Measurements from ENCODE around the gene TTC3. TPM values are rescaled to one million over a fixed set of nuclear protein-coding genes. Genes with fewer than 3 reads are reported as not detected.

TTC3 gene
- total RNA-seq, 1 donor from 2014 or later, result 216 TPM

DNA sequence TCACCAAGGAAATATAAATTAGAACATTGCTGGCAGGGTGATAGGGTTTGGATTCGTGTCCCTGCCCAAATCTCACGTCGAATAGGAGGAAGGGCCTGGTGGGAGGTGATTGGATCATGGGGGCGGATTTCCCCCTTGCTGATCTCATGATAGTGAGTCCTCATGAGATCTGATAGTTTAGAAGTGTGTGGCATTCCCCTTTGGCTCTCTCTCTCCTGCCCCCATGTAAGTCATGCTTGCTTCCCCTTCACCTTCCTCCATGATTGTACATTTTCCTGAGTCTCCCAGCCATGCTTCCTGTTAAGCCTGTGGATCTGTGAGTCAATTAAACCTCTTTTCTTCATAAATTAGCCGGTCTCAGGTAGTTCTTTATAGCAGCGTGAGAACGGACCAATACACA is 133.4 kb downstream of the TTC3 start:
- H3K27me3 Mint-ChIP-seq (ENCODE audit: low read depth), result peaks cover 7% of the 10 kb centered on the region
- H3K4me1 Mint-ChIP-seq, result peaks cover 37% of the 10 kb centered on the region

DNA sequence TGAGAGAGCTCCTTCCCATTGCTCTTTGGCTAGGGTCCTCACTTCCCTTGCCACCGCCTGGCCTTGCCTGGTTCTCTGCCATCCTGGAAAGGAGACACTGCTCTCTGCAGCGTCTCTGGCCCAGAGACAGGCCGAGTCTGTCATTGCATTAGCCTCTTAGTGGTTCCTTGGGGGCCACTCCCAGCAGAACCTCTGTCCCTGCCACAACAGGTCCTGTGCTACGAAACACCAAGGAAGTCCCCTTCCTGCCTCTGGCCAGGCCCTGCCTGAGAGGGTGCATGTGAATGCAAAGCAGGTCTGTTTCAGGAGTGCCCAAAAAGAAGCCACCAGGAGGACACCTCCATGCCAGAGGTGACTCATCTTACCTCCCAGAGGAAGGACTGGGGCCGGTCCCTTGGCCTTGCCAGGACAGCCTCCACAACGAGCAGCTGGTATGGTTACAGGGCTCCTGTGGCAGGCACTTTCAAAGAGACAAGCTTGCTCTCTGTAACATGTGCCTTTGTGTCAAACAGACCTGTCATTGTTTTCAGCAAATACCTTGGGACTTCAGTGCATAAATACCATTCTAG is 134.5 kb downstream of the TTC3 start:
- Mint-ChIP-seq H3K4me1 (peaks cover 27% of the 10 kb centered on the region), H3K4me3 (peak overlapping the region; percentile 61), H3K27me3 (ENCODE audit: low read depth) (peaks cover 7% of the 10 kb centered on the region), H3K9me3 (peaks cover 13% of the 10 kb centered on the region), H3K27ac (ENCODE audit: unreplicated experiment) (no peak overlapping the region), H3K36me3 (ENCODE audit: low read depth) (peaks cover 34% of the 10 kb centered on the region)
- TF ChIP-seq, protein P1, sequence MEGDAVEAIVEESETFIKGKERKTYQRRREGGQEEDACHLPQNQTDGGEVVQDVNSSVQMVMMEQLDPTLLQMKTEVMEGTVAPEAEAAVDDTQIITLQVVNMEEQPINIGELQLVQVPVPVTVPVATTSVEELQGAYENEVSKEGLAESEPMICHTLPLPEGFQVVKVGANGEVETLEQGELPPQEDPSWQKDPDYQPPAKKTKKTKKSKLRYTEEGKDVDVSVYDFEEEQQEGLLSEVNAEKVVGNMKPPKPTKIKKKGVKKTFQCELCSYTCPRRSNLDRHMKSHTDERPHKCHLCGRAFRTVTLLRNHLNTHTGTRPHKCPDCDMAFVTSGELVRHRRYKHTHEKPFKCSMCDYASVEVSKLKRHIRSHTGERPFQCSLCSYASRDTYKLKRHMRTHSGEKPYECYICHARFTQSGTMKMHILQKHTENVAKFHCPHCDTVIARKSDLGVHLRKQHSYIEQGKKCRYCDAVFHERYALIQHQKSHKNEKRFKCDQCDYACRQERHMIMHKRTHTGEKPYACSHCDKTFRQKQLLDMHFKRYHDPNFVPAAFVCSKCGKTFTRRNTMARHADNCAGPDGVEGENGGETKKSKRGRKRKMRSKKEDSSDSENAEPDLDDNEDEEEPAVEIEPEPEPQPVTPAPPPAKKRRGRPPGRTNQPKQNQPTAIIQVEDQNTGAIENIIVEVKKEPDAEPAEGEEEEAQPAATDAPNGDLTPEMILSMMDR (conservative IDR thresholded peaks at IDR 0.05), result no peak
- no peak for DNase-seq (ENCODE audit: low read depth, low spot score)

More for the DNA sequence above, 133.4 kb downstream of the TTC3 start:
- TF ChIP-seq, protein P1 (conservative IDR thresholded peaks at IDR 0.05), result no peak
- H3K4me3 Mint-ChIP-seq, result no peak overlapping the region
- H3K27ac Mint-ChIP-seq (ENCODE audit: unreplicated experiment), result no peak overlapping the region
- H3K36me3 Mint-ChIP-seq (ENCODE audit: low read depth), result peaks cover 35% of the 10 kb centered on the region
- H3K9me3 Mint-ChIP-seq, result peaks cover 9% of the 10 kb centered on the region
- DNase-seq (ENCODE audit: low read depth, low spot score), result no peak

DNA sequence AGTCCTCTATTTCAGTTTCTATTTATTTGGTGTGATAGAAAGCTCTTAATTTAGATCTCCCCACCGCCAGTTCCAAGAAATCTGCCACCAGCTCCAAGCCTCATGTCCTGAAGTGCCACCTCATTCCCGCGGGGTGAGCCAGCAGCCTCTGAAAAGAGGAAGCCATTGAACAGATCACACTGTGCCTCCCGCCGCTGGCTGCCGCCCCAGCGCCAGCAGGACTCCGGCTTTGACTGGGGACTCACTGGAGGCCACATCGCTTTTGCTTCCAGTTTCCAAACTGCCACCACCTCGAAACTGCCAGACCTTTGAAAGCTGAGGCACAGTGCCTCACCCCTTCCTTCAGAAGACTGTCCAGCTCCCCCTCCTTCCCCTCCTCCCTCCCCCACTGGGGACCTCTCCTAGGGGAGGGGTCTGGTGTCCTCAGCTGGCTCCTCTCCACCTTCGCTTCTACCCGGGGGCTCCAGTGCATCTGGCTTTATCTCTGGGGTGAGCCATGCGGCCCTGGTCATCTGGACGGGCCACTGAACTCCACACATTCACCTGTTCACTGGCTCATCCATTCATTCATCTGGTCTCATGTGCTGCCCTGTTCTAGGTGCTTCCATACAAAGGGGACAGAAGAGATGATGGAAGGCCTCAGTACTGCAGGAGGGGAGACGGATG is 135.1 kb downstream of the TTC3 start:
- TF ChIP-seq, protein P1 (conservative IDR thresholded peaks at IDR 0.05), result no peak
- Mint-ChIP-seq H3K4me1 (peaks cover 23% of the 10 kb centered on the region), H3K27ac (ENCODE audit: unreplicated experiment) (peak overlapping the region; percentile 95), H3K27me3 (ENCODE audit: low read depth) (peaks cover 7% of the 10 kb centered on the region), H3K9me3 (peaks cover 13% of the 10 kb centered on the region), H3K36me3 (ENCODE audit: low read depth) (peaks cover 28% of the 10 kb centered on the region), H3K4me3 (peak overlapping the region; percentile 61)
- DNase-seq (ENCODE audit: low read depth, low spot score), result no peak

DNA sequence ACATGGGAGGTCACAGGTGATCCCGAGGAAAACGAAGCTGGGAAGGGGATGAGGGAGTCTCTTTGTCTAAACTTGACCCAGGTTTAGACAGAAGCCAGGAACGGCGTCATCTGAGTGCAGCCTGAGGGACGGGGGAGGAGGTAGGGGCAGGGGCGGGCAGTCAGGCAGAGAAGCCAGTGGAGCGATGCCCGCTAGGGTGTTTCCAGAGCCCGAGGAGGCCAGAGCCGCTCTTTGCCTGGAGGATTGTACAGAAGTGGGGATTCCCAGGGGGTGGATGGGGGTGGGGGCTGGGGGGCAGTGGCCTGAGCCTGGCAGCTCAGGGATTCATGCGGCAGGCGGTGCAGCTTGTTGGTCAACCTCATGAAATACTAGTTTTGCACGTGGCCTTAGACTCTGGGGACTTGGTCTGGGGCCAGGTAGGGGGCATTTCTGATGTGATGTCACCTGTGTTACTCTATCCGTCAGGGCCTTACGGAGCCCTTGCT is 135.7 kb downstream of the TTC3 start:
- H3K9me3 Mint-ChIP-seq, result peaks cover 13% of the 10 kb centered on the region
- H3K27me3 Mint-ChIP-seq (ENCODE audit: low read depth), result peaks cover 7% of the 10 kb centered on the region
- peaks cover 23% of the 10 kb centered on the region for H3K4me1 Mint-ChIP-seq
- peaks cover 28% of the 10 kb centered on the region for H3K36me3 Mint-ChIP-seq (ENCODE audit: low read depth)
- no peak for DNase-seq (ENCODE audit: low read depth, low spot score)
- peak overlapping the region; percentile 95 for H3K27ac Mint-ChIP-seq (ENCODE audit: unreplicated experiment)
- no peak overlapping the region for H3K4me3 Mint-ChIP-seq
- TF ChIP-seq, protein P1 (conservative IDR thresholded peaks at IDR 0.05), result no peak

DNA sequence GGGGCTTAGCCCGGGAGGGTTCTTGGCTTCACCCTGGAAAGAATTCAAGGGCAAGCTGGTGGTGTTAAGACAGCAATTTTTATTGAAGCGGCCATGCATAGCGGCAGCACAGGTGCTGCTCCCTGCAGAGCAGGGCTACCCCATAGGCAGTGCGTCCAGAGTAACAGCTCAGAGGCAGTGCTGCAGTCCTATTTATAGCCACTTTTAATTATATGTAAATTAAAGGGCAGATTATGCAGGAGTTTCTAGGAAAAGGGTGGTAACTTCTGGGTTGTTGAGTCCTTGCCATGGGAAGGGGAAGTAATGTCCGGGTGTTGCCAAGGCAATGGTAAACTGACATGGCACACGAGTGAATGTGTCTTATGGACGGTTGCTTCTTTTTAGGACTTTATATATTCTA is 137.1 kb downstream of the TTC3 start:
- H3K27me3 Mint-ChIP-seq (ENCODE audit: low read depth), result peaks cover 7% of the 10 kb centered on the region
- no peak overlapping the region for H3K4me3 Mint-ChIP-seq
- no peak overlapping the region for H3K27ac Mint-ChIP-seq (ENCODE audit: unreplicated experiment)
- peaks cover 13% of the 10 kb centered on the region for H3K9me3 Mint-ChIP-seq
- no peak for DNase-seq (ENCODE audit: low read depth, low spot score)
- TF ChIP-seq, protein P1 (conservative IDR thresholded peaks at IDR 0.05), result no peak
- H3K4me1 Mint-ChIP-seq, result peaks cover 23% of the 10 kb centered on the region
- H3K36me3 Mint-ChIP-seq (ENCODE audit: low read depth), result peaks cover 27% of the 10 kb centered on the region
